Astrocyte of the cerebellum (primary cell): ENCODE results near the gene CDK14.

ENCODE experiments used
- DNase-seq: peaks from one replicate; pipeline ENCODE4 v3.0.0-alpha.2; 2011; ENCODE audit warnings: low read depth
- H3K4me3 ChIP-seq: 2 replicates; pipeline ENCODE4 v1.5.1; 2011; ENCODE audit warnings: mild to moderate bottlenecking, low read depth, low read length, moderate library complexity
- CTCF ChIP-seq: IDR thresholded peaks from 2 replicates; pipeline ENCODE4 v1.5.1; 2012; ENCODE audit warnings: low read length, low read depth, moderate library complexity, mild to moderate bottlenecking; ENCODE audit errors: missing control alignments
- in situ Hi-C: cut with HindIII; loops from 2 replicates; pipeline ENCODE4 v1.10.0; 2017; ENCODE audit warnings: low sequenced_read_pairs

CDK14 gene

GRCh38 chr7:91140982-91141381 is 544.9 kb downstream of the CDK14 start:
- in situ Hi-C loops, result no loop called here
- no peak for DNase-seq
- no peak overlapping the region for H3K4me3 ChIP-seq
- no peak for TF ChIP-seq CTCF

GRCh38 chr7:91142743-91143142 is 546.6 kb downstream of the CDK14 start:
- no peak overlapping the region for H3K4me3 ChIP-seq
- no peak for TF ChIP-seq CTCF
- in situ Hi-C loops, result no loop called here
- DNase-seq, result no peak

- no peak for TF ChIP-seq CTCF
- in situ Hi-C loops, result no loop called here
- DNase-seq, result no peak
- H3K4me3 ChIP-seq, result no peak overlapping the region
Observed at GRCh38 chr7:91149341-91150246, 553.5 kb downstream of the CDK14 start.

GRCh38 chr7:91151916-91152315 is 555.8 kb downstream of the CDK14 start:
- in situ Hi-C loops, result no loop called here
- no peak for DNase-seq
- TF ChIP-seq CTCF, result no peak

GRCh38 chr7:91156316-91157185 is 560.4 kb downstream of the CDK14 start:
- H3K4me3 ChIP-seq, result no peak overlapping the region
- no peak for DNase-seq
- in situ Hi-C loops, result loop anchor here (5.0 kb wide), 1 partner anchor 49 kb away; no protein-coding TSS in a partner anchor
- no peak for TF ChIP-seq CTCF

More at GRCh38 chr7:91151916-91152315, 555.8 kb downstream of the CDK14 start:
- no peak overlapping the region for H3K4me3 ChIP-seq

GRCh38 chr7:91157579-91158320 is 561.6 kb downstream of the CDK14 start:
- DNase-seq, result no peak
- no peak for TF ChIP-seq CTCF
- in situ Hi-C loops, result loop anchor here (5.0 kb wide), 1 partner anchor 50 kb away; no protein-coding TSS in a partner anchor
- no peak overlapping the region for H3K4me3 ChIP-seq
